ENCODE measurements around the gene WNT9A. TPM values are rescaled to one million over a fixed set of nuclear protein-coding genes. Genes with fewer than 3 reads are reported as not detected.

The WNT9A gene
- total RNA-seq, 1 donor from 2014 or later, result 13.8 TPM

DNA sequence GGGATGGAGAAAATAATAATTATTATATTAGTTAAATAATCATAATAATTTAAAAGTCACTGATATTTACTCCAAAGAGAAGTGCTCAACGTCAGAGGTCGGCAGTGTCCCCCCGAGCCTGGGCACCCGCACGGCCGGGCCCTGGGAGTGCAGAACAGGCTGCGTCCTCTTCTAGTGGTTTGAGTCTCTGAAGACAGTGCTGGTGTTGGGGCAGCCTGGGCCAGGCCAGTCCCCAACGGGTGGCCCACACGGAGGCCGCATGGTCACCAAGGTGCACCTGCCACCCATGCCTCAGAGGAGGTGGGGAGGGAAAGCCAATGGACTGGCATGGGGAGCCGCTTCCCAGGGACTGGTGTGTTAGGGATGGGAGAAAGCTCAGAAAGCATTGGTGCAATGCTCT, 27.3 kb downstream of the WNT9A start:
- TF ChIP-seq, protein P1, sequence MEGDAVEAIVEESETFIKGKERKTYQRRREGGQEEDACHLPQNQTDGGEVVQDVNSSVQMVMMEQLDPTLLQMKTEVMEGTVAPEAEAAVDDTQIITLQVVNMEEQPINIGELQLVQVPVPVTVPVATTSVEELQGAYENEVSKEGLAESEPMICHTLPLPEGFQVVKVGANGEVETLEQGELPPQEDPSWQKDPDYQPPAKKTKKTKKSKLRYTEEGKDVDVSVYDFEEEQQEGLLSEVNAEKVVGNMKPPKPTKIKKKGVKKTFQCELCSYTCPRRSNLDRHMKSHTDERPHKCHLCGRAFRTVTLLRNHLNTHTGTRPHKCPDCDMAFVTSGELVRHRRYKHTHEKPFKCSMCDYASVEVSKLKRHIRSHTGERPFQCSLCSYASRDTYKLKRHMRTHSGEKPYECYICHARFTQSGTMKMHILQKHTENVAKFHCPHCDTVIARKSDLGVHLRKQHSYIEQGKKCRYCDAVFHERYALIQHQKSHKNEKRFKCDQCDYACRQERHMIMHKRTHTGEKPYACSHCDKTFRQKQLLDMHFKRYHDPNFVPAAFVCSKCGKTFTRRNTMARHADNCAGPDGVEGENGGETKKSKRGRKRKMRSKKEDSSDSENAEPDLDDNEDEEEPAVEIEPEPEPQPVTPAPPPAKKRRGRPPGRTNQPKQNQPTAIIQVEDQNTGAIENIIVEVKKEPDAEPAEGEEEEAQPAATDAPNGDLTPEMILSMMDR (IDR thresholded peaks at IDR 0.05; ENCODE audit: partially characterized antibody, unreplicated experiment), result no peak
- Mint-ChIP-seq H3K4me3 (ENCODE audit: unreplicated experiment) (no peak overlapping the region), H3K36me3 (ENCODE audit: unreplicated experiment) (peaks cover 4% of the 10 kb centered on the region), H3K27ac (ENCODE audit: unreplicated experiment) (peak overlapping the region; percentile 74), H3K27me3 (ENCODE audit: unreplicated experiment) (peaks cover 15% of the 10 kb centered on the region), H3K9me3 (ENCODE audit: unreplicated experiment) (peaks cover 19% of the 10 kb centered on the region), H3K4me1 (ENCODE audit: low read depth, unreplicated experiment) (peaks cover 22% of the 10 kb centered on the region)
- no peak for DNase-seq

- peak overlapping the region; percentile 71 for H3K4me3 Mint-ChIP-seq (ENCODE audit: unreplicated experiment)
- peaks cover 22% of the 10 kb centered on the region for H3K4me1 Mint-ChIP-seq (ENCODE audit: low read depth, unreplicated experiment)
- H3K27ac Mint-ChIP-seq (ENCODE audit: unreplicated experiment), result peak overlapping the region; percentile 99
- peaks cover 19% of the 10 kb centered on the region for H3K9me3 Mint-ChIP-seq (ENCODE audit: unreplicated experiment)
- TF ChIP-seq, protein P1 (IDR thresholded peaks at IDR 0.05; ENCODE audit: partially characterized antibody, unreplicated experiment), result no peak
- peak; percentile 87 for DNase-seq
- H3K36me3 Mint-ChIP-seq (ENCODE audit: unreplicated experiment), result peaks cover 4% of the 10 kb centered on the region
- peaks cover 15% of the 10 kb centered on the region for H3K27me3 Mint-ChIP-seq (ENCODE audit: unreplicated experiment)
Measured at GRCh38 chr1:227919906-227920305, 27.8 kb downstream of the WNT9A start.

DNA sequence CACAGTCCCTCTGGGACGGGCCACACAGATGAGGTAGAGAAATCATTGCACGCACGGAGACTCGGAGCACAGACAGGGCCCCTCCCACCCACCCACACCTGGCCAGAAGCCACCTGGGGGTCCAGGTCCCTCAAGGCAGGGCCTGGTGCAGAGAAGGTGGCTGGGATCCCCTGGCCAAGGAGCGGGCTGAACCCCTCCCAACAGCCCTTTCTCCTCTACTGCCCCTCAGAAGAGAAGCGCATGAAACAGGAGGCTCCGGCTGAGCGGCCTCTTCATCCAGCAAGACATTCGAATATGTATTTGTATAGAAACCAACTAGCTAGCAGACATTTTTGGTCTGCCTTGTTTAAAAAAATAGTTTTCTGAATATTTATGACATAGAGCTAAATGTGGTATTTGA, 29.0 kb downstream of the WNT9A start:
- DNase-seq, result peak; percentile 21
- Mint-ChIP-seq H3K27ac (ENCODE audit: unreplicated experiment) (peak overlapping the region; percentile 99), H3K4me1 (ENCODE audit: low read depth, unreplicated experiment) (peaks cover 24% of the 10 kb centered on the region), H3K27me3 (ENCODE audit: unreplicated experiment) (peaks cover 15% of the 10 kb centered on the region), H3K9me3 (ENCODE audit: unreplicated experiment) (peaks cover 19% of the 10 kb centered on the region), H3K4me3 (ENCODE audit: unreplicated experiment) (peak overlapping the region; percentile 71), H3K36me3 (ENCODE audit: unreplicated experiment) (peaks cover 4% of the 10 kb centered on the region)
- TF ChIP-seq, protein P1 (IDR thresholded peaks at IDR 0.05; ENCODE audit: partially characterized antibody, unreplicated experiment), result no peak

DNA sequence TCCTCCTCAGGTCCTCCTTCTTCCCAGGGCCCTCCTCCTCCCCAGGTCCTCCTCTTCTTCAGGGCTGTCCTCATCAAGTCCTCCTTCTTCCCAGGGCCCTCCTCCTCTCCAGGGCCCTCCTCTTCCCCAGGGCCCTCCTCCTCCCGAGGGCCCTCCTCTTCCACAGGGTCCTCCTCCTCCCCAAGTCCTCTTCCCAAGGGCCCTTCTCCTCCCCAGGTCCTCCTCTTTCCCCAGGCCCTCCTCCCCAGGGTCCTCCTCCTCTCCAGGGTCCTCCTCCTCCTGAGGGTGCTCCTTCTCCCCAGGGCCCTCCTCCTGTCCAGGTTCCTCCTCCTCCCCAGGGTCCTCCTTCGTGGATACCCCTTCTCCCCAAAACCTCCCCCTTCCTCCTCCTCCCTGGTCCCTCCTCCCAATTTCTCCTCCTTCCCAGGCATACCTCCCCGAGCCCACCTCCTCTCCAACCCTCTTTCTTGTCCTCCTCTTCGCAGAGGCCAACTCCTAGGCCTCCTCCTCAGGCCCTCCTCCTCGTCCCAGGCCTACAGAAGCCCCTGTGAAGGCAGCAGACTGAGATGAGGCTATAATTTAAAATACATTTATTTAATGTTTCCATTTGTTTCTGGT, 29.5 kb downstream of the WNT9A start:
- TF ChIP-seq, protein P1 (IDR thresholded peaks at IDR 0.05; ENCODE audit: partially characterized antibody, unreplicated experiment), result no peak
- Mint-ChIP-seq H3K4me1 (ENCODE audit: low read depth, unreplicated experiment) (peaks cover 26% of the 10 kb centered on the region), H3K27me3 (ENCODE audit: unreplicated experiment) (peaks cover 16% of the 10 kb centered on the region), H3K36me3 (ENCODE audit: unreplicated experiment) (peaks cover 4% of the 10 kb centered on the region), H3K4me3 (ENCODE audit: unreplicated experiment) (no peak overlapping the region), H3K27ac (ENCODE audit: unreplicated experiment) (no peak overlapping the region), H3K9me3 (ENCODE audit: unreplicated experiment) (peaks cover 19% of the 10 kb centered on the region)
- DNase-seq, result no peak

DNA sequence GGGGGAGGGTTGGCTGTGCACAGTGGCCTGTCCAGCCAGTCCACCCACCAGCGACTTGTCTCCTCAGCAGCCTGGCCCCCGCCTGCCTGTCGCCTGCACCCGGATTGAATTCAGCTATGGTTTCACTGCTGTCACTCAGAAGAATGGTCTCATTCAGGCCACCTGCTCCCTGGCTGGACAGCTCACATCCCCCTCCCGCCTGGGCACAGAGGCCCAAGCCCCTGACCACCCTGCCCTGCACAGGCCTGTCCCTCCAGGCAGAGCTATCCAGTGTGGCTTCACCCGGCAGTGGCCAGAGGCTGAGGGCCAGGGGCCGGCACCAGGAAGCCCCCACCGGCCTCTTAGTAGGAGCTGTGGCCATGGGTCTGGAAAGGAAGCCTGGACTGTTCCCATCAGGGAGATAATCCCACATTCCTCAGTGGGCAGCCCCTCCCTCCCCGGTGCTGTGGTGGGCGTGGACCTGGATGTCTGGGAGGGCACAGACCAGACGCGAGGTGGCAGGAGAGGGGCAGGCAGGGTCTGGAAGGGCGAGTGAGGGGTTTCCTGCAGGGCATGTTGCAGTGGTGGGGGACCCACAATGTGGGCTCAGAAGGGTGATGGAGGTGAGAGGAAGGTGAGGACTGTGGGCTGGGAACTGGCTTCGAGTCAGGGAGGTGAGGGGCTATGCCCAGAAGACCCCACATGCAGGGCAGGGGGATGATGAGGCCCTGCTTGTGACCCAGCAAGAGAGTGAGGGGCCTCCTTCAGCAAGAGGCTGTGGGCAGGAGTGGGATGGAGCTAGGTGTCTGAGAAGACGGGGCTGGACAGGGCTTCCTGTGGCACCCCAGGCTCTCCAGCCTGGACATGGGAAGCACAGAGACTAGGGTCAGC, 30.4 kb downstream of the WNT9A start:
- peak overlapping the region; percentile 82 for H3K27ac Mint-ChIP-seq (ENCODE audit: unreplicated experiment)
- H3K4me3 Mint-ChIP-seq (ENCODE audit: unreplicated experiment), result no peak overlapping the region
- peaks cover 17% of the 10 kb centered on the region for H3K27me3 Mint-ChIP-seq (ENCODE audit: unreplicated experiment)
- H3K9me3 Mint-ChIP-seq (ENCODE audit: unreplicated experiment), result peaks cover 22% of the 10 kb centered on the region
- TF ChIP-seq, protein P1 (IDR thresholded peaks at IDR 0.05; ENCODE audit: partially characterized antibody, unreplicated experiment), result no peak
- DNase-seq, result peak; percentile 50
- H3K36me3 Mint-ChIP-seq (ENCODE audit: unreplicated experiment), result peaks cover 4% of the 10 kb centered on the region
- H3K4me1 Mint-ChIP-seq (ENCODE audit: low read depth, unreplicated experiment), result peaks cover 33% of the 10 kb centered on the region

Data from glutamatergic neuron (in vitro differentiated cells).